CD8-positive, alpha-beta memory T cell (primary cell): Measurements from ENCODE around the gene CRIP2. TPM values are rescaled to one million over a fixed set of nuclear protein-coding genes. Genes with fewer than 3 reads are reported as not detected.

Experiments
- CTCF ChIA-PET: fragments of 350-600 bp; sonication (Branson Sonifier 250); formaldehyde crosslinking; loops from one replicate; lab custom pipeline; 2021; ENCODE audit warnings: antibody characterized with exemption; lab: Charles Lee
- POLR2A ChIA-PET: fragments of 350-600 bp; sonication (Branson Sonifier 250); formaldehyde crosslinking; loops from one replicate; lab custom pipeline; 2021; ENCODE audit warnings: antibody characterized with exemption; lab: Charles Lee
- DNase-seq, 5 donors: peaks; one replicate each; pipeline versions ENCODE4 v3.0.0 to v3.0.0-alpha.2; 2020 to 2022; ENCODE audit warnings: mixed read lengths in 1 of 5
- H3K27ac ChIP-seq: one replicate; pipeline ENCODE4 v1.7.0; 2013; ENCODE audit warnings: low read depth, mild to moderate bottlenecking, low read length, moderate library complexity
- H3K27me3 ChIP-seq: 2 replicates; pipeline ENCODE4 v1.7.0; 2013; ENCODE audit warnings: low read length, mild to moderate bottlenecking; ENCODE audit not compliant: insufficient read depth, poor library complexity, severe bottlenecking
- H3K36me3 ChIP-seq: 2 replicates; pipeline ENCODE4 v1.7.0; 2013; ENCODE audit warnings: mild to moderate bottlenecking, low read length, moderate library complexity; ENCODE audit not compliant: insufficient read depth
- H3K4me1 ChIP-seq: 2 replicates; pipeline ENCODE4 v1.7.0; 2013; ENCODE audit warnings: mild to moderate bottlenecking, low read length, moderate library complexity; ENCODE audit not compliant: insufficient read depth
- H3K4me3 ChIP-seq: 2 replicates; pipeline ENCODE4 v1.7.0; 2013; ENCODE audit warnings: mild to moderate bottlenecking, low read length
- H3K9me3 ChIP-seq: 2 replicates; pipeline ENCODE4 v1.7.0; 2013; ENCODE audit warnings: mild to moderate bottlenecking, low read length
- H3K27ac Mint-ChIP-seq, 8 donors: one replicate each; pipeline ENCODE4 v1.8.0; 2020 to 2021; ENCODE audit warnings: mixed read lengths in 8 of 8, mild to moderate bottlenecking in 6 of 8, inconsistent platforms in 3 of 8, moderate library complexity in 3 of 8
- H3K27me3 Mint-ChIP-seq, 2 donors: one replicate each; pipeline ENCODE4 v1.8.0; 2020 to 2021; ENCODE audit warnings: mixed read lengths in 2 of 2, mild to moderate bottlenecking in 1 of 2, moderate library complexity in 1 of 2
- H3K36me3 Mint-ChIP-seq, 3 donors: one replicate each; pipeline ENCODE4 v1.8.0; 2020 to 2021; ENCODE audit warnings: mixed read lengths in 3 of 3, inconsistent platforms in 1 of 3, mild to moderate bottlenecking in 1 of 3
- H3K4me1 Mint-ChIP-seq, 3 donors: one replicate each; pipeline ENCODE4 v1.8.0; 2020 to 2021; ENCODE audit warnings: mixed read lengths in 3 of 3, inconsistent platforms in 1 of 3, mild to moderate bottlenecking in 1 of 3
- H3K4me3 Mint-ChIP-seq, 7 donors: one replicate each; pipeline ENCODE4 v1.8.0; 2020 to 2021; ENCODE audit warnings: mixed read lengths in 7 of 7, mild to moderate bottlenecking in 6 of 7, moderate library complexity in 4 of 7, inconsistent platforms in 2 of 7
- H3K9me3 Mint-ChIP-seq, 5 donors: one replicate each; pipeline ENCODE4 v1.8.0; 2020 to 2022; ENCODE audit warnings: mixed read lengths in 5 of 5, mild to moderate bottlenecking in 3 of 5, moderate library complexity in 2 of 5, inconsistent platforms in 1 of 5
- polyA plus RNA-seq: library from polyadenylated mRNA; unstranded; fragments of 300-500 nt; fragmentation: Illumina TruSeq; gene quantifications from one replicate; pipeline ENCODE4 v1.2.3, GENCODE V29; 2021
- total RNA-seq, 2 experiments: library from RNA; stranded (reverse); gene quantifications; one replicate each; pipeline ENCODE4 v1.2.3, GENCODE V29; 2021

Gene CRIP2
- total and polyA plus RNA-seq, 3 experiments from 2014 or later: 2.7 to 31.5 (median 4.5) TPM

DNA sequence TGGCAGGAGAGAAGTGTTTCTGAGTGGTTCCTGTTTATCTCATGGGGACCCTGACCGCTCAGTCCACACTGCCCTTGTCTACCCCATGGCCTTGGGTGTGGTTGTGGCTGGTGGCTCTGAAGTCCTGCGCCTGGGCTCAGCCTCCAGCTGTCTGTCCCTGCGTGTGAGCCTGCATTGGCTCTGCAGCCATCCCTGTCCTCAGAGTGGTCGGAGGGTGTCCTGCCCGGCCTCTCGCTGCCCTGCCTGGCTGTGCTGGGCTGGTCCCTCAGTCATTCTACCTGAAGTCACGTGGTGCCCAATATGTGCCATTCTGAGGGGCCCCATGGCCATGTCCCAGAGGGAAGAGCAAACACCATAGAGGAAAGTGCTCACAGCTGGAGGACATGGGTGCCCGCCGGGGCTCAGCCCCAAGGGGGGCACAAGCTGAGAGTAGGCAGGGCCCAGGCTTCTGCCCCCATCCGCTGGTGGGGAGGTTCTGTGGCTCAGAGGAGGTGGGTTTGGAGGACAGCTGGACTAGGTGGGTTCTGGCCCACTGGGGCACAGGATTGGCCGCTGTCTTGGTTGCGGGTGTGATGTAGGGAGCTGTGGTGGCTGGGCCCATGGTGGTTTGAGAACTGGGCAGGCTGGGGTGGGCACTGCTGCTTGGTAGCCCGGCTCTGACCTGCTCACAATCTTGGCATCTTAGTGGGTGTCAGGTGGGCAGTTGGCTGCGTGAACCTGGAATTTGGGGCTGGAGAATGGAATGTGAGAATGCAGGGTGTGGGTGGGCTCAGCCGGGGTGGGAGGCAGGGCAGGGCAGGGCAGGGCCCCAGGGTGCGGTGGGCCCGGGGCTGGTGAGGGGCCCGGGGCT, 28.1 kb downstream of the CRIP2 start:
- ChIA-PET POLR2A (no interaction called here), CTCF (interaction anchor here (0.9 kb wide), 1 partner anchor 22 kb away, joined by 3 read pairs; no protein-coding TSS in a partner anchor)
- H3K27ac ChIP-seq: no peak overlapping the region

DNA sequence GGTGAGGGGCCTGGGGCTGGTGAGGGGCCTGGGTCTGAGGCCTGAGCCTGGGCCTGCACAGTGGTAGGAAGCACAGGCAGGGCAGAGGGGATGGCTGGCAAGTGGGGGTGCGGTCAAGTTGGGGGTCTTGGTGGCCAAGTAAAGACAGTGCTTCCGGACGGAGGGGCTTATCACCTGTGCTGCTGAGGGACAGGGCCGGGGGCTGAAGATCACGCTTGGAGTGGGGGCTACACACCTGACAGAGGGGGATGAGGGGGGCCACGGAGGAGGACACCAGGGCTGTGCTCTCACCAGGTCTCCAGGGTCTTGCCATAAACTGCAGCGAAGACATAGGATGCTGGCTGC, 28.6 kb downstream of the CRIP2 start:
- ChIA-PET POLR2A (no interaction called here), CTCF (interaction anchor here (0.6 kb wide), 1 partner anchor 50 kb away, joined by 3 read pairs; no protein-coding TSS in a partner anchor)
- no peak overlapping the region for H3K4me3 ChIP-seq
- Mint-ChIP-seq H3K4me1 (no peaks in the 10 kb centered on the region), H3K27ac (peak overlapping the region in 1 of 8 donors; percentile 58), H3K27me3 (peaks cover 13 to 14% of the 10 kb centered on the region in 2 donors), H3K4me3 (peak overlapping the region in 1 of 7 donors; percentile 86), H3K36me3 (peaks cover 0 to 1% (median 0%) of the 10 kb centered on the region in 3 donors), H3K9me3 (no peaks in the 10 kb centered on the region)
- H3K4me1 ChIP-seq: no peaks in the 10 kb centered on the region
- H3K36me3 ChIP-seq: no peaks in the 10 kb centered on the region
- DNase-seq: peak in 1 of 5 donors; percentile 41
- H3K27me3 ChIP-seq: peaks cover 4% of the 10 kb centered on the region
- H3K9me3 ChIP-seq: no peaks in the 10 kb centered on the region
- H3K27ac ChIP-seq: no peak overlapping the region

More for the DNA sequence above, 28.1 kb downstream of the CRIP2 start:
- Mint-ChIP-seq H3K36me3 (peaks cover 0 to 3% (median 0%) of the 10 kb centered on the region in 3 donors), H3K27ac (peak overlapping the region in 1 of 8 donors; percentile 46), H3K9me3 (no peaks in the 10 kb centered on the region), H3K4me1 (no peaks in the 10 kb centered on the region), H3K4me3 (no peak overlapping the region), H3K27me3 (peaks cover 9 to 10% of the 10 kb centered on the region in 2 donors)
- no peaks in the 10 kb centered on the region for H3K36me3 ChIP-seq
- H3K27me3 ChIP-seq: no peaks in the 10 kb centered on the region
- H3K4me1 ChIP-seq: no peaks in the 10 kb centered on the region
- no peak overlapping the region for H3K4me3 ChIP-seq
- peak in 1 of 5 donors; percentile 25 for DNase-seq
- H3K9me3 ChIP-seq: no peaks in the 10 kb centered on the region

DNA sequence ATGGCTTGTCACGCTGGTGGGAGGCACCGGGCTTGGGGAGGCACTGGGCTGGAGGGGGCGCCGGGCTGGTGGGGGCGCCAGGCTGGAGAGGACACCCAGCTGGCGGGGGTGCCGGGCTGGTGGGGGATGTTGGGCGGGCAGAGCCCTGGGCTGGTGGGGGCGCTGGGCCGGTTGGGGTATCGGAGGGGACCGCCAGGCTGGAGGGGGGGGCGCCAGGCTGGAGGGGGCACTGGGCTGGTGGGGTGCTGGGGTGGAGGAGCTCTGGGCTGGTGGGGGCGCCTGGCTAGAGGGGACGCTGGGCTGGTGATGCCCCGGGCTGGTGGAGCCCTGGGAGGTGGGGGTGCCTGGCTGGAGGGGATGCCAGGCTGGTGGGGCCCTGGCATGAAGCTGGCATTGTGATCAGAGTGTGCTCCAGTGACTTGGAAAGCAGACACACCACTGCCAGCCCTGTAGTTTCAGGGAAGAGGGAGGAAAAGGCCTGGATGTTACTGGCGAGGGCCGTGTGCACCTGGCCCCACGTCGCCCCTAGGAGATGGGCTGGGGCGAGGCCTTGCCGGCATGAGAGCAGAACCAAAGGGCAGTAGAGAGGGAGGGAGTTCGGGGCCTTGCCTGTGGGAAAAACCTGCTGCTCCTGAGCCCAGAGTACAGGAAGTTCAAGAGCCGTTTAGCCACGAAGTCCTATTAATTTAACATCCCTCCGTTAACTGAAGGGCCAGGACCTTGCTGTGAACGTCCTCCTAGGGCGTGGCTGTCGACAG, 29.5 kb downstream of the CRIP2 start:
- Histone ChIP-seq H3K27me3 (peaks cover 9% of the 10 kb centered on the region), H3K9me3 (no peaks in the 10 kb centered on the region), H3K4me1 (no peaks in the 10 kb centered on the region), H3K36me3 (no peaks in the 10 kb centered on the region), H3K4me3 (no peak overlapping the region), H3K27ac (no peak overlapping the region)
- Mint-ChIP-seq H3K4me1 (no peaks in the 10 kb centered on the region), H3K27ac (peak overlapping the region in 1 of 8 donors; percentile 42), H3K27me3 (peaks cover 18 to 19% of the 10 kb centered on the region in 2 donors), H3K4me3 (peak overlapping the region in 1 of 7 donors; percentile 86), H3K9me3 (no peaks in the 10 kb centered on the region), H3K36me3 (no peaks in the 10 kb centered on the region)
- ChIA-PET POLR2A (no interaction called here), CTCF (interaction anchor here (0.6 kb wide), 1 partner anchor 50 kb away, joined by 3 read pairs; no protein-coding TSS in a partner anchor)
- DNase-seq: peak in 1 of 5 donors; percentile 30

DNA sequence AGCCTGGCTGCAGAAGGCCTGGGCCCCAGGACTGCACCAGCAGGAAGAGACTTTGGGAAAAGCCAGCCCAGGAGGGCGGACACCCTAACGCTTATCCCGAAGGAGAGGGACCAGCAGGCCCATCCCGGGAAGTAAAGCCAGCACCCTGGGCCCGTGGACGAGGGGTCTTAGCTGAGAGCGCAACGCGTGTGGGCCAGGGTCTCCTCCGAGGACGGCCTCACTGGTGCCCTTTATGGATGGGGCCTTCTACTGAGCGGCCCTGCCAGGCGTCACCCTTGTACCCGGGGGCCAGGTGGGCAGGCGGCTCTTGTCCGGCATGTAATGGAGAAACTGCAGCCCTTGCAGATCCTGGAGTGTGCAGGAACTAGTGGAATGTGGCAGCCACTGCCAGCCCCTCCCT, 30.5 kb downstream of the CRIP2 start:
- H3K4me1 Mint-ChIP-seq: no peaks in the 10 kb centered on the region
- no peak overlapping the region for H3K4me3 ChIP-seq
- no peaks in the 10 kb centered on the region for H3K36me3 ChIP-seq
- no peaks in the 10 kb centered on the region for H3K9me3 Mint-ChIP-seq
- H3K4me1 ChIP-seq: no peaks in the 10 kb centered on the region
- H3K4me3 Mint-ChIP-seq: no peak overlapping the region
- POLR2A ChIA-PET: no interaction called here
- H3K27ac Mint-ChIP-seq: peak overlapping the region in 1 of 8 donors; percentile 65
- CTCF ChIA-PET: no interaction called here
- no peaks in the 10 kb centered on the region for H3K9me3 ChIP-seq
- peaks cover 9% of the 10 kb centered on the region for H3K27me3 ChIP-seq
- H3K36me3 Mint-ChIP-seq: no peaks in the 10 kb centered on the region
- peaks cover 17 to 19% of the 10 kb centered on the region in 2 donors for H3K27me3 Mint-ChIP-seq
- no peak for DNase-seq
- H3K27ac ChIP-seq: no peak overlapping the region

DNA sequence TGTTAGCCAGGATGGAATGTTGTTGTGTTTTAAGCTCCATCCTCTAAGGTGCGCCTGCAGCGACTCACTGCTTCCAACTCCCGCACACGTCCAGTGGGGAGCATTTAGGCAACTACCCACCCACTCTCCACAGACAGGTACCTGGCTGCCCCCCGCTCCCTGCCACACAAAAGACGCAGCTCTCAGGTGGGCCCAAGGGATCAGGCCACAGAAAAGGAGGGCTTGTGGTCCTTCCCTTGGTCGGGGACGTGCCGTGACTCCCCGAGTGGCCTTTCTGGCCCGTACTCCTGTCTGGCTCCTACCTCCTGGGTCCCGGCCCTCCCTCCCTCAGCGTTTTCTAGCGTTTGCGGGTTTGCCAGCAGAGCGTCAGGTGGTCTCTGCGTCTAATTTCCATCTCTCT, 32.6 kb downstream of the CRIP2 start:
- DNase-seq: peak in 1 of 5 donors; percentile 8
- peaks cover 22 to 24% of the 10 kb centered on the region in 2 donors for H3K27me3 Mint-ChIP-seq
- H3K36me3 ChIP-seq: no peaks in the 10 kb centered on the region
- H3K27ac ChIP-seq: no peak overlapping the region
- H3K4me1 ChIP-seq: no peaks in the 10 kb centered on the region
- H3K36me3 Mint-ChIP-seq: no peaks in the 10 kb centered on the region
- no peaks in the 10 kb centered on the region for H3K4me1 Mint-ChIP-seq
- H3K27me3 ChIP-seq: peaks cover 9% of the 10 kb centered on the region
- H3K9me3 ChIP-seq: no peaks in the 10 kb centered on the region
- POLR2A ChIA-PET: no interaction called here
- no peaks in the 10 kb centered on the region for H3K9me3 Mint-ChIP-seq
- no peak overlapping the region for H3K27ac Mint-ChIP-seq
- CTCF ChIA-PET: no interaction called here
- H3K4me3 Mint-ChIP-seq: no peak overlapping the region
- H3K4me3 ChIP-seq: no peak overlapping the region

DNA sequence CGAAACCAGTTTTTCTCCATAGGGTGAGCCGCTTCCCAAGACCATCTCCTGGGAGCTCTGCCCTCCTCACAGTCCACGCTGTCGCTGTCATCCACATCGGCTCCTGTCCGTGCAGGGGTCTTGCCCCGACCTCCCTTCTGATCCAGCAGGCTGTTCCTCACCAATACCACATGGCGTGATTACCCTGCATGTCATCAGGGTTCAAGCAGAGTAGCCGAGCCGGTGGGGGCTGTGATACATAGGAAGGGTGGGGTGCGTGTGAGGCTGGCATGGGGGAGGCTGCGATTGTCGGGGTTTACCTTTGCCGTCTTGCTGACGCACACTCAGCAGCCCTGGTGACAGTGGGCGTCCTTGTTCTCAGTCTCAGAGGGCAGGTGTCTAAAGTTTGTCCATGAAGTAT, 33.4 kb downstream of the CRIP2 start:
- Mint-ChIP-seq H3K27me3 (peaks cover 25 to 30% of the 10 kb centered on the region in 2 donors), H3K9me3 (no peaks in the 10 kb centered on the region), H3K36me3 (no peaks in the 10 kb centered on the region), H3K27ac (no peak overlapping the region), H3K4me1 (no peaks in the 10 kb centered on the region), H3K4me3 (no peak overlapping the region)
- Histone ChIP-seq H3K36me3 (no peaks in the 10 kb centered on the region), H3K27me3 (peaks cover 9% of the 10 kb centered on the region), H3K4me3 (no peak overlapping the region), H3K9me3 (no peaks in the 10 kb centered on the region), H3K4me1 (no peaks in the 10 kb centered on the region), H3K27ac (no peak overlapping the region)
- peak in 1 of 5 donors; percentile 42 for DNase-seq
- POLR2A ChIA-PET: no interaction called here
- CTCF ChIA-PET: no interaction called here

DNA sequence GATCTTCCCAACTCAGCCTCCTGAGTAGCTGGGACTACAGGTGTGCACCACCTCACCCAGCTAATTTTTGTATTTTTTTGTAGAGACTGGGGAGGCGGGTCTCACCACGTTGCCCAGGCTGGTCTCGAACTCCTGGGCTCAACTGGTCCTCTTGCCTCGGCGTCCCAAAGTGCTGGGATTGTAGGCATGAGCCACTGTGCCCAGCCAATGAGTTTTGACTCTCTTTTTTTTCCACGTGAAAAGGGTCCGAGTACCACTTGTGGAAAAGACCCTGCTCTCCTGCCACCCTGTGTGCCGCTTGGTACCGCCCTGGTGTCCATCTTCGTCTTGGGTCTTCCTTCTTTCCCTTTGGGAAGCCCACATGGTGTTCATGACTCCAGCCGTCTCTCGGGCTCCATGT, 34.0 kb downstream of the CRIP2 start:
- peaks cover 30 to 31% of the 10 kb centered on the region in 2 donors for H3K27me3 Mint-ChIP-seq
- Histone ChIP-seq H3K27me3 (peaks cover 9% of the 10 kb centered on the region), H3K36me3 (no peaks in the 10 kb centered on the region), H3K27ac (no peak overlapping the region), H3K9me3 (no peaks in the 10 kb centered on the region), H3K4me3 (no peak overlapping the region), H3K4me1 (no peaks in the 10 kb centered on the region)
- H3K4me1 Mint-ChIP-seq: no peaks in the 10 kb centered on the region
- no peaks in the 10 kb centered on the region for H3K36me3 Mint-ChIP-seq
- no peaks in the 10 kb centered on the region for H3K9me3 Mint-ChIP-seq
- H3K27ac Mint-ChIP-seq: peak overlapping the region in 1 of 8 donors; percentile 44
- DNase-seq: peak in 1 of 5 donors; percentile 33
- H3K4me3 Mint-ChIP-seq: no peak overlapping the region
- ChIA-PET POLR2A (no interaction called here), CTCF (no interaction called here)

DNA sequence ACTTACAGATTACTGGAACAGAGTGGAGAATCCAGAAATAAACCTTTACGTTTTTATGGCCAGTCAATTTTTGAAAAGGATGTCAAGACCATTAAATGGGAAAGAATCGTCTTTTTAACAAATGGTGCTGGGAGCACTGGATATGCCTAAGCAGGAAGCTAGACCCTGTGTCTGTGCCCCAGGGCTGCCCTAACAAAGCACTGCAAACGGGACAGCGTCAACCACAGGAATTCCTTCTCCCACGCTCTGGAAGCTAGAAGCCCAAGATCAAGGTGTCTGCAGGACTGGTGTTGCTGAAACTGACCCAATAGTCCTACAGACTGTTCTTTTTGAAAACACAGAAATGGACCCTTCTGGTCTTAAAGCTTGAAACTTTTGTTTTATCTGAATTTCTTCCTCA, 42.5 kb downstream of the CRIP2 start:
- POLR2A ChIA-PET: no interaction called here

More for the DNA sequence above, 42.5 kb downstream of the CRIP2 start:
- no peaks in the 10 kb centered on the region for H3K9me3 ChIP-seq
- Mint-ChIP-seq H3K36me3 (no peaks in the 10 kb centered on the region), H3K4me3 (no peak overlapping the region), H3K27ac (no peak overlapping the region), H3K4me1 (no peaks in the 10 kb centered on the region), H3K9me3 (no peaks in the 10 kb centered on the region), H3K27me3 (peaks cover 41 to 62% of the 10 kb centered on the region in 2 donors)
- CTCF ChIA-PET: no interaction called here
- H3K4me3 ChIP-seq: no peak overlapping the region
- H3K4me1 ChIP-seq: no peaks in the 10 kb centered on the region
- DNase-seq: no peak
- no peaks in the 10 kb centered on the region for H3K36me3 ChIP-seq
- peaks cover 12% of the 10 kb centered on the region for H3K27me3 ChIP-seq
- H3K27ac ChIP-seq: no peak overlapping the region
